Spleen (tissue), 11 donors: ENCODE data around the gene SMIM14. TPM values are rescaled to one million over a fixed set of nuclear protein-coding genes. Genes with fewer than 3 reads are reported as not detected.

Experiments
- DNase-seq: peaks from one replicate; pipeline ENCODE4 v3.0.0-alpha.2; 2020
- H3K27ac ChIP-seq, 8 donors: fragments of 200-600 bp; sonication (generic) in 7 of 8; 1 replicate in 4 of 8; 2 replicates in 4 of 8; pipeline versions ENCODE4 v1.5.0 to v1.8.0; 2016 to 2021; ENCODE audit warnings: inconsistent platforms in 4 of 8, mild to moderate bottlenecking in 4 of 8, moderate library complexity in 1 of 8
- H3K27me3 ChIP-seq, 7 donors: fragments of 200-600 bp; sonication (generic) in 6 of 7; replicated peaks in 1 of 7; 1 replicate in 4 of 7; 2 replicates in 3 of 7; pipeline versions ENCODE4 v1.5.0 to v1.8.0; 2016 to 2021; ENCODE audit warnings: inconsistent platforms in 3 of 7, mild to moderate bottlenecking in 1 of 7
- H3K36me3 ChIP-seq, 6 donors: fragments of 200-600 bp; sonication (generic) in 5 of 6; 1 replicate in 4 of 6; 2 replicates in 2 of 6; pipeline versions ENCODE4 v1.5.0 to v1.8.0; 2016 to 2021; ENCODE audit warnings: inconsistent platforms in 2 of 6
- H3K4me1 ChIP-seq, 6 donors: fragments of 200-600 bp; sonication (generic) in 5 of 6; 1 replicate in 3 of 6; 2 replicates in 3 of 6; pipeline versions ENCODE4 v1.5.0 to v1.8.0; 2016 to 2021; ENCODE audit warnings: inconsistent platforms in 3 of 6
- H3K4me3 ChIP-seq, 8 donors: fragments of 200-600 bp; sonication (generic) in 7 of 8; 1 replicate in 4 of 8; 2 replicates in 4 of 8; pipeline versions ENCODE4 v1.5.0 to v1.8.0; 2016 to 2021; ENCODE audit warnings: inconsistent platforms in 4 of 8, mild to moderate bottlenecking in 4 of 8, moderate library complexity in 2 of 8
- H3K9me3 ChIP-seq, 8 donors: fragments of 200-600 bp; sonication (generic) in 7 of 8; 1 replicate in 4 of 8; 2 replicates in 4 of 8; pipeline versions ENCODE4 v1.5.0 to v1.8.0; 2016 to 2021; ENCODE audit warnings: inconsistent platforms in 4 of 8
- POLR2A ChIP-seq, 3 donors: fragments of 450-650 bp; IDR thresholded peaks; one replicate each; pipeline ENCODE4 v1.5.1; 2017; ENCODE audit warnings: antibody characterized with exemption in 3 of 3, mild to moderate bottlenecking in 1 of 3
- POLR2AphosphoS5 ChIP-seq, 3 donors: sonication (generic); formaldehyde crosslinking; IDR thresholded peaks; one replicate each; pipeline ENCODE4 v1.5.1; 2017; ENCODE audit warnings: antibody characterized with exemption in 3 of 3
- WGBS, 5 donors: extraction: QIAGEN DNeasy Blood & Tissue Kit in 3 of 5; methylation state at CpG; one replicate each; pipeline versions ENCODE4 v1.1.5 to v1.1.7; 2013 to 2018; 5-methylcytosine and 5-hydroxymethylcytosine counted together
- intact Hi-C: fragments of 100-400 bp; cut with DNase I; formaldehyde crosslinking; loops from one replicate; pipeline ENCODE4 v1.15.0; 2023; ENCODE audit warnings: low total_unique reads
- polyA plus RNA-seq, 3 donors: library from polyadenylated mRNA; stranded (reverse); fragments of 200-250 nt; gene quantifications; one replicate each; pipeline ENCODE4 v1.2.1, GENCODE V29; 2013
- total RNA-seq, 7 donors: library from RNA; depleted of rRNA in 3 of 7; stranded (reverse); fragments of >200 nt in 3 of 7; fragmentation: NEBNext Ultra II Directional in 4 of 7; extraction: Animal tissue kit (Norgen Biotek cat#: 25700) in 4 of 7; gene quantifications; one replicate each; pipeline versions ENCODE4 v1.1.0 to v1.2.1, GENCODE V29; 2016 to 2021
- TF ChIP-seq, protein P1 (sequence below), 11 experiments: fragments of 200-600 bp in 7 of 11; fragments of 450-650 bp in 4 of 11; sonication (generic) in 4 of 11; IDR thresholded peaks in 8 of 11; conservative IDR thresholded peaks in 3 of 11; 1 replicate in 7 of 11; 2 replicates in 4 of 11; pipeline versions ENCODE4 v1.4.0 to v1.8.0; 2016 to 2021; ENCODE audit warnings: antibody characterized with exemption in 11 of 11, inconsistent platforms in 4 of 11, mild to moderate bottlenecking in 1 of 11
- donor health status: healthy with polysubstance abuse.
- donor health status: DM: no; HTN: no; CAD: no; lungs with moderate emphysema.
- donor health status: DM: no; HTN: no; CAD: no.
- donor health status: Bipolar disorder and iron deficiency.
- donor health status: healthy.
- donor health status: DM: no; HTN: no; CAD: no.
- donor health status: DM: yes; HTN: yes; CAD: no.

SMIM14 gene
- total and polyA plus RNA-seq, 10 donors = 33.4 to 111 (median 64.4) TPM

GRCh38 chr4:39526765-39527295, 111.8 kb downstream of the SMIM14 start:
- peaks cover 0 to 17% (median 13%) of the 10 kb centered on the region in 8 donors for H3K9me3 ChIP-seq
- H3K27me3 ChIP-seq = no peaks in the 10 kb centered on the region
- H3K4me1 ChIP-seq = peaks cover 0 to 34% (median 26%) of the 10 kb centered on the region in 6 donors
- TF ChIP-seq POLR2A (IDR thresholded peaks at IDR 0.05) (no peak), POLR2AphosphoS5 (IDR thresholded peaks at IDR 0.05) (no peak)
- TF ChIP-seq, protein P1, sequence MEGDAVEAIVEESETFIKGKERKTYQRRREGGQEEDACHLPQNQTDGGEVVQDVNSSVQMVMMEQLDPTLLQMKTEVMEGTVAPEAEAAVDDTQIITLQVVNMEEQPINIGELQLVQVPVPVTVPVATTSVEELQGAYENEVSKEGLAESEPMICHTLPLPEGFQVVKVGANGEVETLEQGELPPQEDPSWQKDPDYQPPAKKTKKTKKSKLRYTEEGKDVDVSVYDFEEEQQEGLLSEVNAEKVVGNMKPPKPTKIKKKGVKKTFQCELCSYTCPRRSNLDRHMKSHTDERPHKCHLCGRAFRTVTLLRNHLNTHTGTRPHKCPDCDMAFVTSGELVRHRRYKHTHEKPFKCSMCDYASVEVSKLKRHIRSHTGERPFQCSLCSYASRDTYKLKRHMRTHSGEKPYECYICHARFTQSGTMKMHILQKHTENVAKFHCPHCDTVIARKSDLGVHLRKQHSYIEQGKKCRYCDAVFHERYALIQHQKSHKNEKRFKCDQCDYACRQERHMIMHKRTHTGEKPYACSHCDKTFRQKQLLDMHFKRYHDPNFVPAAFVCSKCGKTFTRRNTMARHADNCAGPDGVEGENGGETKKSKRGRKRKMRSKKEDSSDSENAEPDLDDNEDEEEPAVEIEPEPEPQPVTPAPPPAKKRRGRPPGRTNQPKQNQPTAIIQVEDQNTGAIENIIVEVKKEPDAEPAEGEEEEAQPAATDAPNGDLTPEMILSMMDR (IDR thresholded peaks at IDR 0.05 in 8 of 11, conservative IDR thresholded peaks at IDR 0.05 in 3 of 11) = no peak
- peak overlapping the region; percentile 85 to 98 (median 92) for H3K4me3 ChIP-seq
- WGBS, 5 donors = 0 to 1% (median 0%) methylated on average over 26 to 33 of the region's 33 CpGs
- no peak for DNase-seq
- peaks cover 0 to 3% (median under 1%) of the 10 kb centered on the region in 6 donors for H3K36me3 ChIP-seq
- intact Hi-C loops = loop anchor here (5.0 kb wide), 1 partner anchor 105 kb away; no protein-coding TSS in a partner anchor
- peak overlapping the region; percentile 86 to 93 (median 91) for H3K27ac ChIP-seq

DNA sequence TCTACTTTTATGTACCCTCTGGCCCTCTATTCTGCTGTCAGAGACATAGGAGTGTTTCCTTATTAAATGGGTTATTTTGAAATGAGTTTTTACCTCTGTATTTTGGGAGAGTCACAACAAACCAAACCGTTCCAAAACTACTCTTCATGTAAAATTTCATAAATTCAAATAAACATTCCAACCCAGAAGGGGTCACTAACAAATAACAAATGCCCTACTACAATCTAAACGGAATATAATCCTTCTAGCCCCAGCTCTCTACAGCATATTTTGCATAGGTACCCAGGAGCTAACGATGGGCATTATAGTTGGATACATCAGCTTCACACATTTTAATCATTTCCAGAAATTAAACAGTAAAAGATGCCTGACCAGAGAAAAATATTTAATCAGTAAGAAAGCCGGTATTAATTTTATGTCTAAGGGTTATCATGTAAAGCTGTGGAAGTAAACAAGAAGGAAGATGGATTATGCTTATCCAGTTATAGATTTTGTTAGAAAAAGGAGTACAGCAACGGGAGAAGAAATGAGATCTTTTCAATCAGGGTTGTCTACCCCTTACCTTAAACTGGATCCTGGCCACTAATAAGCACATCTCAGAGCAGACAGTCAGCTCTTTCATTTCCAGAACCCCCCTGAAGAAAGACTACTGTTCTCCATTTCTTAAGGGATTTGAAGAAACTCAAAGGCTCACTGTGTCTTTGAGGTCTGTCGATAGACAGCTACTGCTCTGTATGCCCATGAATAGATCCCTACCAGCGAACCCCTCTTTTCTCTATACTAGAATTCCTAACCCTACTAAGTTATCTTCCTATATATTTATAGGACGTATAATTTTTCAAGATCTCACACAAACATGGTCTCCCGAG, 112.6 kb downstream of the SMIM14 start:
- no peaks in the 10 kb centered on the region for H3K27me3 ChIP-seq
- no peak for DNase-seq
- H3K9me3 ChIP-seq = peaks cover 0 to 10% (median 7%) of the 10 kb centered on the region in 8 donors
- intact Hi-C loops = loop anchor here (5.0 kb wide), 1 partner anchor 106 kb away; no protein-coding TSS in a partner anchor
- H3K4me1 ChIP-seq = peaks cover 0 to 34% (median 26%) of the 10 kb centered on the region in 6 donors
- H3K27ac ChIP-seq = peak overlapping the region in 7 of 8 donors; percentile 86 to 93 (median 91)
- peak overlapping the region; percentile 85 to 98 (median 92) for H3K4me3 ChIP-seq
- no peaks in the 10 kb centered on the region for H3K36me3 ChIP-seq
- 31 to 43% (median 40%) methylated on average over 9 of the region's 9 CpGs for WGBS, 5 donors
- TF ChIP-seq POLR2A (IDR thresholded peaks at IDR 0.05) = no peak
- no peak for TF ChIP-seq POLR2AphosphoS5 (IDR thresholded peaks at IDR 0.05)
- TF ChIP-seq, protein P1 (IDR thresholded peaks at IDR 0.05 in 8 of 11, conservative IDR thresholded peaks at IDR 0.05 in 3 of 11) = no peak

DNA sequence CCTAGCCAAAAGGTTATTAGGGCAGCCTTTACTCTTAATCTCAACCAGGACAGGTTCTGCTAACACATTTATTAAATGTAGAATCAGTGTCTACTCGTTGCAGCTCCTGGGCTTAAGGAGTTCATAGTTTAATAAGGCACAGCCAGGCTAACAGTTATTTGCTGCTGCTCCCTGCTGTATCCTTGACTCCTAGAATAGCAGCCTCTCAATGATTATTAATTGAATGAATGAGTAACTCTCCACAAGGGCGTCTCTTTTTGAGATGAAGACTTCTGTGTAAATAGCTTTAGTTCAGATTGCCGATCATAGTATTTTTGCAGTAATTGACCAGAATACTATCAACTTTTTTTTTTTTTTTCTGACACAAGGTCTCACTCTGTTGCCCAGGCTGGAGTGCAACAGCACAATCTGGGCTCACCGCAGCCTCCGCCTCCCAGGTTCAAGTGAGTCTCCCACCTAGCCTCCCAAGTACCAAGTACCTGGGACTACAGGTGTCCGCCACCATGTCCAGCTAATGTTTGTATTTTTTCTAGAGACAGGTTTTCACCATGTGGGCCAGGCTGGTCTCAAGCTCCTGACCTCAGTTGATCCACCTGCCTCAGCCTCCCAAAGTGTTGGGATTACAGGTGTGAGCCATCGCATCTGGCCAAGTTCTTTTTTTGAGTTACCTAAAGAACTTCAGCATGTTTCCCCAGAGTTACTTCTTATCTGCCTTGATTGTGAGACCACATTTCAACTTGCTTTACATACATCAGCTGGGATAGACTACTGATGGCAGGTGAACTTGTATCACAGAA, 114.3 kb downstream of the SMIM14 start:
- peaks cover 0 to 31% (median 26%) of the 10 kb centered on the region in 6 donors for H3K4me1 ChIP-seq
- intact Hi-C loops = no loop called here
- no peak for DNase-seq
- no peak for TF ChIP-seq POLR2AphosphoS5 (IDR thresholded peaks at IDR 0.05)
- TF ChIP-seq, protein P1 (IDR thresholded peaks at IDR 0.05 in 8 of 11, conservative IDR thresholded peaks at IDR 0.05 in 3 of 11) = no peak
- no peak for TF ChIP-seq POLR2A (IDR thresholded peaks at IDR 0.05)
- 91 to 95% (median 94%) methylated on average over 7 of the region's 7 CpGs for WGBS, 5 donors
- H3K27me3 ChIP-seq = no peaks in the 10 kb centered on the region
- H3K27ac ChIP-seq = no peak overlapping the region
- H3K9me3 ChIP-seq = no peaks in the 10 kb centered on the region
- H3K4me3 ChIP-seq = no peak overlapping the region
- H3K36me3 ChIP-seq = peaks cover 0 to 15% (median 0%) of the 10 kb centered on the region in 6 donors
